HG03575 (cell line): ENCODE data around the gene XRCC4.

Experiments
- ATAC-seq: cut with Tn5 transposase; IDR thresholded peaks from one replicate; pipeline ENCODE4 v1.9.1; 2021; ENCODE audit not compliant: unreplicated experiment, insufficient number of reproducible peaks, low FRiP score; ENCODE audit errors: extremely low read depth

The XRCC4 gene

GRCh38 chr5:83157163-83157562, 79.8 kb downstream of the XRCC4 start:
- ATAC-seq = no peak

GRCh38 chr5:83162601-83163000, 85.3 kb downstream of the XRCC4 start:
- no peak for ATAC-seq

DNA sequence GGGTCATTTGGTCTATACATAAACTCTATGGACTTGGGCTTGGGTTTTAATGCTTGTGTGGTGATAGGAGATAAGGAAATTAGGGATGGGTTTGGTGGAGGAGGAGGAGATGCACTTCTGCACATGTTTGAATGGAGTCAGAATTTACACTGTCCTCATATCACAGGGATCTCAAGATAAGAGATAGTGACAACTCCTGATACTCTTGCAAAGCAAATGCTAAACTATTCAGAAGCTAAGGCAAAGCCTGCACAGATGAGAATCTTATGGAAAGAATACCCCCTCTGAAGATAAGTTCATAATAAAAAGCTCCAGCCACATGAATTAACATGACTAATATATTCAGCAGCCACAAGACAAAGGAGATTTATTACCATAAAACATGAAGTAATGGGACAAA, 90.2 kb downstream of the XRCC4 start:
- no peak for ATAC-seq

DNA sequence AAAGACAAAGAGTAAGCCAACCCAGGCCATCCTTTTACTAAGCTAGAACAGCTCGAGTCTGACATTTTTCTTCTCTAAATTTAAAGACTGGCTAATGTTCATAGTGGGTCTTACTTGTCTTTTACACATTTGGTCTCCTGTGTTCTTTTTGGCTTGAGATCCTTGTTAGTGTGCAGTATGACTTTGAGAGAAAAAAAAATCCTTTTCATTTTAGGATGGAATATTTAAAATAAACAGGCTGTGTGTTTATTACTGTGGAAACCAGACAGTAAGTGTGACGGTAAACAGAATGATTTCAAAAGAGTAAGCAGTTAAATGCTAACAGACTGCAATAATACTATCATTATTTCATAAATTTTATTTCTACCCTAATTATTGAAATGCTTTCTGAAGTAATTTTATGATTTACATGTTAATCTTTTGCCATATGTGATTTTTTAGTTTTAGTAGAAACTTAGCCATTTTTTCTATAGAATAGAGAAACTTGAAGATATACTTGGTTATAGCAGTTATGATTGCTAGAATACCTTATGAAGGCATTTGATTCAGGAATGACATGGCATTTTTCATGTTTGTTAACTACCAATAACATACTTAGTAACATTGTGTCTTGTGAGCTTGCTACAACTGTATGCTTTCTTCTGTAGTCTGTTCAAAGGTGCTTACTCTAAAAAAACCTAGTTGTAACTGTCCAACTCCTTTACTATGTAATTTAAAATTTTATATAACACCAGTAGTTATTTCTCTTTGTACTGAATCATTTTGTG, 92.4 kb downstream of the XRCC4 start:
- no peak for ATAC-seq

DNA sequence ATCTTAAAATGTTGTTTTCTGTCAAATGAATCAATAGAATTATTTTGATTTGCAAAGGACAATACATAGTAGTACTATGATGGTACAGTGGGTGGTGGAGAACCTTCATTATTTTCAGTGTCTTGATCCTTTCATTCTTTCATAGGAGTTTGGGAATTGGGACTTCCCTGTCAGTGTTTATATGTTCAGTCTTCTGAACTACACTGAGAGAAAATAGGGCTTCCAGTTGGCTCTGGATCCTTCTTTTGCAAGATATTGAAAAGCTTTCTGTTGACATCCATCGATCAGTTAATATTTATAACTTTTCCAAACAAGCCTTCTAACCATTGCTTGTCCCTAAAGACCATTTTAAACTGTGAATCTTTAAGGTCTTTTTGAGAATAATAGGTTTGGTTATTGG, 94.7 kb downstream of the XRCC4 start:
- ATAC-seq = no peak

GRCh38 chr5:83172655-83173054, 95.3 kb downstream of the XRCC4 start:
- ATAC-seq = no peak

GRCh38 chr5:83173826-83174225, 96.5 kb downstream of the XRCC4 start:
- no peak for ATAC-seq

DNA sequence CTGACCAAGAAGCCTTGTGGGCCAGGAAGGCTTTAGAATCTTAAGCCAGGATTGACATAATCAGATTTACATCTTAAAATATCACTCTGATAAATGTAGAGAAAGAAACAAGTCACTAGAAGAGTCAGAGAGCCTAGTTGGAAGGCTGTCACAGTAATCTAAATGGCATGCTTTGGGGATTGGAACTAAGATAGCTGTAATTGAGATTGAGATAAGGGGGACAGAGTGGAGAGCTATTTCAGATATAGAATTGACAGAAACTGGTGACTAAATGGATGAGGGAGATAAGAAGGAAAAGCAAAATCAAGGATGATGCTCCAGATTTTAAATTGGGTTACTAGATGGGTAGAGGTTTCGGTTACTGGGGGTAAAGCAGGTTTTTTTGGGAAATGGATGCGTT, 100.5 kb downstream of the XRCC4 start:
- no peak for ATAC-seq

DNA sequence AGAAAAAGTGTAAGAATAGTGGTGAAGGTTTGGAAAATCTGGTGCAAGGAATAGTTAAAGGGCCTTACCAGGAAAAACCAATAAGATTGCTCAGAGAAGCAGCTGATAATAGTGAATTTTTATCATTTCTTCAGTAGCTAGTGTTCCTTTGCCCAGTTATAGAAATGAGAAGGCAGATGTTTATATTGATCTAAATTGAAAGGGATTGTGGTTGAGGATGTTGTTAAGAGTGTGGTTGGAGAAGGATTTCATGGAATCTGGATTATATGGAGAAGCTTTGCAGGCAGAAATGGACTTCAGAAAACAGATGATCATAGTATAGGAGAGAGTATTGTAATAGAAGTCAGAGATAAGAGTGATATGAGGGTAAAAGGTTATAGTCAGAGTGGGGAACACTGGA, 102.6 kb downstream of the XRCC4 start:
- ATAC-seq = no peak

DNA sequence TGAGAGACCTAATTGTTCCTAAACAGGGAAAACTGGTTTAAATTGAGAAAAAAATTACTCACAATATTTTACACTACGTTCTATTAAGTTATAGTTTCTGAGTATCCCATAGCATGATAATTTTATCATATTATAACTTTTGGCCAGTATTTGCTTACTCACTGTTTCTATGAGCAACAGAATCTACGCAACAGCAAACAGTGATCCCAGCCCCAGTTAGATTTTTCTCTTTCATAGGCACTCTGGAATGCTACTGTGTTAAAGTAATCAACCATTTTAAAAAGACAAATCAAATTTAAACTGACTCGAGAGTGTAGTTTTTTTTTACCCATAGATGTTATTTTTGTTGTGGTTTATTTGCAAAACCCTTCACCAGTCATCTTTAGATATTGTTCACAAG, 107.2 kb downstream of the XRCC4 start:
- ATAC-seq = no peak

DNA sequence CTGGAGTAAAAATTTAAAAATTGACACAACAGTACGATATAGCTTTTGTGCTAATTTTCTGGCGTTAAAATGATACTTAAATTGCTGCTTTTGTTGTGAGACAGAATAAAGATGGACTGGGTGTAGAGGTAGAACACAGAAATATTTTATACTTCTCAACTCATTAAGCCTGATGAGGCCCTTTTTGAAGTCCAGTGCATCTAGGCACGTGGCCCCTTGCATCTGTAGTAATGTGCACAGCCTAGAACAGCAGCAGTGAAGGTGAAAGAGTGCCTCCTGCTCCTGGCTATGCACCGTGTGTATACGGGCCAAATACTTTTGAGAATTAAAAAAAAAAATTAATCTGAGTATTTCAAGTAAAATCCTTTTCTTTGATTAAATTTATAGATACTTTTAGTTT, 115.6 kb downstream of the XRCC4 start:
- no peak for ATAC-seq

- ATAC-seq = no peak
Observed at GRCh38 chr5:83197326-83197967, 120.1 kb downstream of the XRCC4 start.

DNA sequence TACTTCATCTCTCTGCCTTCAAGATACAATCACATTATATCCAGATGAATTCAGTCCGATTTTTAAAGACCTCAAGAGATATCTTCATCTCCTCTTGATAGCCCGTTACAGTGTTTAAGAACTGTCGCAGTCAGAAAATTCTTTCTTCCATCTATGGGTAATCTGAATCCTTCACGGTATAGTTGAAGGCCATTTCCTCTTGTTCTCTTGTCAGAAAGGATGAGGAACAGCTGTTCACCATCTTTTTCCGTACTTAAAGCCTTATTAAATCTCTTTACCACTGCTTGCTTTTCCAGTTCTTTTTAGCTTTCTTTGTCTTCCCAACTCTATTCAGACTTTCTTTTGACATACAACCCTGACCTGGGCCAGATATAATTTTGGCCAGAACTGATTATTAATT, 121.8 kb downstream of the XRCC4 start:
- ATAC-seq = no peak

DNA sequence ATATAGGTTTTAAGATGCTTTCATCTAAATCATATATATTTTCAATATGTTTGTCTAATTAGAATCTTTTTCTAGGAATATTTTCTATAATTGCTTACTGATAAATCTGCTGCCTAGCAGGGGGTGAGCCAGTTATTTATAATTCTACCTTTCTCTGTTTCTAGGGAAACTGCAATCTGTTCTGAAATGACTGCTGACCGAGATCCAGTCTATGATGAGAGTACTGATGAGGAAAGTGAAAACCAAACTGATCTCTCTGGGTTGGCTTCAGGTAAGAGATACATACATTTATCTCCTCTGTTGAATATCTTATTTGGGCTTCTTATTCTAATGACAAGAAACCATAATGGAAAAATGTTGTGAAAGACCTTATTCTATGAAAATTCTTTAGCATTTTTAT, 127.3 kb downstream of the XRCC4 start:
- ATAC-seq = no peak

GRCh38 chr5:83209963-83210362, 132.6 kb downstream of the XRCC4 start:
- no peak for ATAC-seq

- ATAC-seq = no peak
Observed at GRCh38 chr5:83219077-83219476, 141.7 kb downstream of the XRCC4 start.

DNA sequence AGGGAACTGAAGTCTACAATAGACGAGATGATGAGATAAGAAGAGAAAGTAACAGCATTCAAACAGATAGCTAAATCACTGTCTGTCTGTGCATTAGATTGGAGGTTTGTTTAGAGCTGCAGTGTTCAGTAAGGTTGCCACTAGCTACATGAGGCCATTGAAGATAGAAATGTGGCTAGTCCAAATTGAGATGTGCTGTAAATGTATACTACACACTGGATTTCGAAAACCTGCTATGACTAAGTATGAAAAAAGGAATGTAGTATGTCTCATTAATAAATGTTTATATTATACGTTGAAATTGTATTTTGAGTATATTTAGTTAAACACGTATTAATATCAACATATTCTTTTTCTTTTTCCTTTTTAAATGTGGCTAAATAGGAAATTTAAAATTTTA, 142.1 kb downstream of the XRCC4 start:
- ATAC-seq = no peak

- no peak for ATAC-seq
Observed at GRCh38 chr5:83220331-83220730, 143.0 kb downstream of the XRCC4 start.

- no peak for ATAC-seq
Observed at GRCh38 chr5:83222906-83223305, 145.6 kb downstream of the XRCC4 start.

DNA sequence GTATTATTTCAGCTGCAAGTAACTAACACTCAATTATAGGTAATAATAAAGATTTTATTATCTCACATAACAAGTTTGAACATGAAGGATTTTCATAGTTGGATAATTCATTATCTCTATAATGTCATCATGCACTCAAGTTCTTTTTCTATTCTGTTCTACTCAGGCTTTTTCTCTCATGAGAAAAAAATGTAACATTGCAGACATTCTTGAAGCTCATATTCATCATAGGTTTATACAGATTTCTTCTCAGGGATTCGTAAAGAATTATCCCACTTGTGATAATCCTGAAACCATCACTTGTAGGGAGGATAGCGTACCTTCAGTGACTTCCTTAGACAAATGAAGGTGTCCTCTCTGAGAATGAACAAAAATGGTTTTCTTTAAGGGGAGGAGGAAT, 150.3 kb downstream of the XRCC4 start:
- no peak for ATAC-seq

- no peak for ATAC-seq
Observed at GRCh38 chr5:83230511-83230910, 153.2 kb downstream of the XRCC4 start.
